DND-41 (cell line): ENCODE results near the gene ZNF652.

Source experiments
- CTCF ChIP-seq: IDR thresholded peaks from 2 replicates; pipeline ENCODE4 v1.5.1; 2012; ENCODE audit warnings: borderline replicate concordance, low read length, moderate library complexity, mild to moderate bottlenecking; ENCODE audit not compliant: poor library complexity, severe bottlenecking; ENCODE audit errors: extremely low read depth
- EZH2 ChIP-seq: IDR thresholded peaks from 3 replicates; pipeline ENCODE4 v1.6.1; 2012; ENCODE audit warnings: borderline replicate concordance, low read depth, mild to moderate bottlenecking, moderate library complexity, low read length, inconsistent platforms; ENCODE audit not compliant: severe bottlenecking

- TF ChIP-seq EZH2 (no peak), CTCF (no peak)
Measured at GRCh38 chr17:49388290-49388640, 26.2 kb upstream of the ZNF652 start.
